G401 (cell line): ENCODE results near the gene SH3RF3. TPM values are rescaled to one million over a fixed set of nuclear protein-coding genes. Genes with fewer than 3 reads are reported as not detected.

Experiments
- DNase-seq: peaks from one replicate; pipeline ENCODE4 v3.0.0-alpha.2; 2015; ENCODE audit warnings: low spot score
- in situ Hi-C: cut with HindIII; loops from 2 replicates; pipeline ENCODE4 v1.10.0; 2016; ENCODE audit warnings: low sequenced_read_pairs, mixed read lengths
- total RNA-seq: library from RNA; depleted of rRNA; stranded (reverse); fragments of >200 nt; shearing (Covaris generic); gene quantifications from 2 replicates; pipeline ENCODE4 v1.2.3, GENCODE V29; 2014; rRNA removed

The SH3RF3 gene
- total RNA-seq, 1 experiment from 2014 or later = not detected

- DNase-seq = no peak
- in situ Hi-C loops = no loop called here
These were observed 408.7 kb downstream of the SH3RF3 start for GRCh38 chr2:109537565-109538222.

- DNase-seq = no peak
- in situ Hi-C loops = no loop called here
These were observed 409.5 kb downstream of the SH3RF3 start for GRCh38 chr2:109538546-109538945.

GRCh38 chr2:109542384-109542783 lies 413.4 kb downstream of the SH3RF3 start:
- peak; percentile 8 for DNase-seq
- in situ Hi-C loops = no loop called here

- DNase-seq = peak; percentile 66
- in situ Hi-C loops = no loop called here
These were observed 417.1 kb downstream of the SH3RF3 start for GRCh38 chr2:109545828-109546713.

GRCh38 chr2:109547280-109547679 lies 418.3 kb downstream of the SH3RF3 start:
- no peak for DNase-seq
- in situ Hi-C loops = no loop called here

GRCh38 chr2:109549016-109549590 lies 420.1 kb downstream of the SH3RF3 start:
- no peak for DNase-seq
- in situ Hi-C loops = no loop called here

Other genes with a start within 250 kb of the SH3RF3 start
- gene EDAR, start 140.0 kb upstream of the SH3RF3 start, total RNA-seq = not detected in 2 replicates